HCT116 (cell line): ENCODE measurements around the gene CLN6. TPM values are rescaled to one million over a fixed set of nuclear protein-coding genes. Genes with fewer than 3 reads are reported as not detected.

Experiments
- ATAC-seq: fragments of 200-7000 bp; cut with Tn5 transposase; 2 replicates; pipeline ENCODE4 v1.9.1; 2020; ENCODE audit warnings: mild to moderate bottlenecking, moderate library complexity
- BruUV-seq: library from RNA; stranded (reverse); fragments of 400-500 nt; replicated peaks from 2 replicates; lab custom pipeline; 2021; lab: Mats Ljungman, UMichigan
- CTCF ChIA-PET: fragments of 300-600 bp; sonication (Branson Sonifier 250); formaldehyde crosslinking; loops from one replicate; lab custom pipeline; 2021; ENCODE audit warnings: antibody characterized with exemption; lab: Charles Lee
- POLR2A ChIA-PET: fragments of 300-600, 350-600 bp; sonication (Branson Sonifier 250); formaldehyde crosslinking; loops from one replicate; lab custom pipeline; 2021; ENCODE audit warnings: antibody characterized with exemption; lab: Charles Lee
- RAD21 ChIA-PET, 2 experiments: fragments of 300-600 bp; sonication (Branson Sonifier 250); formaldehyde crosslinking; loops; one replicate each; lab custom pipeline; 2023; ENCODE audit warnings: low total read pairs in 2 of 2; ENCODE audit not compliant: uncharacterized antibody in 2 of 2, unreplicated experiment in 2 of 2, low non-redundant PET in 1 of 2; lab: Charles Lee
- DNase-seq: peaks from one replicate; pipeline ENCODE4 v3.0.0-alpha.2; 2010; ENCODE audit warnings: low read depth, low spot score
- H2AFZ ChIP-seq: fragments of 200-600 bp; shearing (Covaris generic), sonication (generic); 2 replicates; pipeline ENCODE4 v1.6.1; 2017; ENCODE audit warnings: low read depth, mixed run types, mixed read lengths, antibody characterized with exemption, low read length; ENCODE audit not compliant: poor library complexity, severe bottlenecking
- H3K27ac ChIP-seq: 2 replicates; pipeline ENCODE4 v1.5.1; 2012; ENCODE audit warnings: low read depth, low read length
- H3K27me3 ChIP-seq: fragments of 200-600 bp; sonication (generic); 2 replicates; pipeline ENCODE4 v1.6.1; 2016; ENCODE audit warnings: mixed run types, low read length, mixed read lengths; ENCODE audit not compliant: insufficient read depth
- H3K36me3 ChIP-seq, 2 experiments: fragments of 200-500 bp in 1 of 2; fragments of 200-600 bp in 1 of 2; sonication (Bioruptor generic) in 1 of 2; sonication (generic) in 1 of 2; 2 replicates each; pipeline versions ENCODE4 v1.5.1 to v1.6.1; 2014 to 2016; ENCODE audit warnings: low read length in 2 of 2, inconsistent platforms in 1 of 2, mixed read lengths in 1 of 2, mixed run types in 1 of 2; ENCODE audit not compliant: insufficient read depth in 2 of 2, control insufficient read depth in 1 of 2
- H3K4me1 ChIP-seq, 2 experiments: fragments of 200-600 bp in 1 of 2; sonication (generic) in 1 of 2; 2 replicates each; pipeline versions ENCODE4 v1.5.1 to v1.6.1; 2012 to 2017; ENCODE audit warnings: low read length in 2 of 2, inconsistent platforms in 1 of 2, mild to moderate bottlenecking in 1 of 2, mixed read lengths in 1 of 2, mixed run types in 1 of 2, moderate library complexity in 1 of 2; ENCODE audit not compliant: insufficient read depth in 2 of 2, control insufficient read depth in 1 of 2
- H3K4me2 ChIP-seq: fragments of 200-600 bp; sonication (generic); 2 replicates; pipeline ENCODE4 v1.6.1; 2017; ENCODE audit warnings: mixed run types, low read length, mixed read lengths
- H3K4me3 ChIP-seq, 2 experiments: fragments of 200-600 bp in 1 of 2; sonication (generic) in 1 of 2; replicated peaks in 1 of 2; 2 replicates each; pipeline ENCODE4 v1.5.1; 2011 to 2016; ENCODE audit warnings: low read length in 2 of 2, control low read depth in 1 of 2, low read depth in 1 of 2, mild to moderate bottlenecking in 1 of 2, mixed read lengths in 1 of 2, mixed run types in 1 of 2
- H3K79me2 ChIP-seq: fragments of 200-600 bp; sonication (generic); 2 replicates; pipeline ENCODE4 v1.6.1; 2017; ENCODE audit warnings: mild to moderate bottlenecking, mixed run types, low read length, moderate library complexity, mixed read lengths; ENCODE audit not compliant: insufficient read depth
- H3K9ac ChIP-seq: fragments of 200-600 bp; sonication (generic); 2 replicates; pipeline ENCODE4 v1.6.1; 2016; ENCODE audit warnings: low read length, mixed read lengths
- H3K9me2 ChIP-seq: fragments of 200-600 bp; sonication (generic), shearing (Covaris generic); 2 replicates; pipeline ENCODE4 v1.6.1; 2017; ENCODE audit warnings: mixed run types, mild to moderate bottlenecking, moderate library complexity; ENCODE audit not compliant: insufficient read depth
- H3K9me3 ChIP-seq, 2 experiments: fragments of 200-500 bp in 1 of 2; fragments of 200-600 bp in 1 of 2; sonication (Bioruptor generic) in 1 of 2; sonication (generic) in 1 of 2; 2 replicates each; pipeline ENCODE4 v1.6.1; 2014 to 2017; ENCODE audit warnings: low read length in 2 of 2, mixed read lengths in 2 of 2, inconsistent platforms in 1 of 2, low read depth in 1 of 2, mild to moderate bottlenecking in 1 of 2, mixed run types in 1 of 2, moderate library complexity in 1 of 2; ENCODE audit not compliant: control insufficient read depth in 1 of 2, insufficient read depth in 1 of 2
- H4K20me1 ChIP-seq: fragments of 200-600 bp; sonication (generic), shearing (Covaris generic); 2 replicates; pipeline ENCODE4 v1.6.1; 2017; ENCODE audit warnings: mixed run types, mild to moderate bottlenecking, moderate library complexity; ENCODE audit not compliant: insufficient read depth
- CBX3 ChIP-seq: IDR thresholded peaks from 2 replicates; pipeline ENCODE4 v1.6.1; 2012; ENCODE audit warnings: low read depth
- EZH2phosphoT487 ChIP-seq: fragments of 200-600 bp; IDR thresholded peaks from 2 replicates; pipeline ENCODE4 v1.6.1; 2018; ENCODE audit warnings: antibody characterized with exemption, borderline replicate concordance
- POLR2A ChIP-seq: IDR thresholded peaks from 2 replicates; pipeline ENCODE4 v1.7.0; 2011; ENCODE audit warnings: borderline replicate concordance; ENCODE audit not compliant: insufficient read depth, insufficient read length; ENCODE audit errors: extremely low read depth
- POLR2AphosphoS5 ChIP-seq: IDR thresholded peaks from 2 replicates; pipeline ENCODE4 v1.6.1; 2011; ENCODE audit warnings: mild to moderate bottlenecking, low read depth, low read length, moderate library complexity
- SIN3A ChIP-seq: IDR thresholded peaks from 2 replicates; pipeline ENCODE4 v1.6.1; 2012; ENCODE audit warnings: low read depth
- TCF7L2 ChIP-seq: IDR thresholded peaks from 2 replicates; pipeline ENCODE4 v1.7.0; 2011; ENCODE audit warnings: borderline replicate concordance, inconsistent platforms; ENCODE audit not compliant: insufficient read depth, insufficient read length; ENCODE audit errors: extremely low read depth
- YY1 ChIP-seq: IDR thresholded peaks from 2 replicates; pipeline ENCODE4 v1.6.1; 2011; ENCODE audit warnings: low read length, low read depth, moderate library complexity, mild to moderate bottlenecking; ENCODE audit not compliant: insufficient replicate concordance; ENCODE audit errors: extremely low read depth
- ZFX ChIP-seq: fragments of 450-650 bp; IDR thresholded peaks from 2 replicates; pipeline ENCODE4 v1.6.1; 2017
- intact Hi-C: fragments of 100-400 bp; cut with micrococcal nuclease; formaldehyde crosslinking; loops from 2 replicates; pipeline ENCODE4 v1.10.0; 2022
- total RNA-seq: library from RNA; stranded (reverse); gene quantifications from one replicate; pipeline ENCODE4 v1.2.1, GENCODE V29; 2021; ENCODE audit not compliant: unreplicated experiment

Gene CLN6
- total RNA-seq, 1 experiment from 2014 or later, result 44.1 TPM

DNA sequence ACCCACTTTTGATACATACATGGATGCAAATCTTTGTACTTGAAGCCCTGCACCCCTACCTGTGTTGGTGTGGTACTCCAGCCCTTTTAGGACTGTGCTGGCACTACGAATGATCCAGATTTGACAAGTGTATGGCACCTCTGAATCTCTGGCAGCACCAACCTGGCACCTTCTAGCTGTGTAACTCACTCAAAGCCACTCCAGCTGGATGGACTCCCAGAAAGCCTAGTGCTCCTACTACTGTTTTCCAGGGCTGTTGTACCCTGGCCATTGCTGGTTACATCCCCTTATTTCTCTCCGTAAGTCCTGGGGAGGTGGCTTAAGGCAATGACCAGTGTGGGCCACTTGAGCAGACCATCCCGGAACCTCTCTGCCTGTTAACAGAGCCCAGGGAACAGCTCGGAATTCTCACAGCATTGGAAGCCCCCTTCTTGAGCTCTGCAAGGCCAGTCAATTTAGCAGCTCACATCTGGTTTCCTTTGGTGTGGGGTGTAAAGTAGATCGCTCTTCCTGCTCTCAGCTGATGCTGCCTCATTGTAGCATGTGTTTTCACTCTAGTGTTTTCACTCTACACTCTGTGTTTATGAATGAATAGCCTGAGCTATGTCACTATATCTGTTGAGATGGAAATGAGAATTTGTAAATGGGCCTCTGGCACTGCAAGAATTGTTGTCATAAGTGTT is 36.6 kb downstream of the CLN6 start:
- RAD21 ChIA-PET, result no interaction called here
- CTCF ChIA-PET, result no interaction called here

DNA sequence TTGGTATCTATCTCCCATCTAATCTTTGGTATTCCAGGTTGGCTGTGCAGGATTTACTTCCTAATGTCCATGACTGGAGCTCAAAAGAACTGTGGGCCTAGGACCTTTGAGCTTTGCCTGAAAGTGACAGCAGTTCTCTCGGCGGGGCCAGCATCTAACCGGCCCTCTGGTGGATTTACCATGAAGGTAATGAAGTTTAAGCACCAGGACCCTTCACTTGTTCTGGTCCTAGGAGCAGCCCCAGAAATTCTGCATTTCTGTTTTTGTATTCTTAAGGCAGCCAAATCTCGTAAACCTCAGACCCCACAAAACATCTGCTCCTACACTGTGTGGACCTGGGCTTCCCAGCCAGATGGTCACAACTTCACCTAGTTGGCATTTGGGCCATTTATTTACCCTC is 37.4 kb downstream of the CLN6 start:
- TF ChIP-seq TCF7L2, result no peak
- TF ChIP-seq POLR2AphosphoS5, result peak; percentile 36; the same call in 1 of the 2 replicates
- POLR2A ChIA-PET, result no interaction called here

More for the DNA sequence above, 36.6 kb downstream of the CLN6 start:
- H3K36me3 ChIP-seq, result peaks cover 7 to 16% of the 10 kb centered on the region in 2 experiments; a peak in 2 of 4 replicates
- no peak overlapping the region for H3K9ac ChIP-seq
- no TSS peak for BruUV-seq
- H3K4me1 ChIP-seq, result no peaks in the 10 kb centered on the region
- H2AFZ ChIP-seq, result no peak overlapping the region
- ATAC-seq (peak; percentile 18; the same call in 1 of the 2 replicates), DNase-seq (no peak)
- no peaks in the 10 kb centered on the region for H3K9me3 ChIP-seq
- H3K9me2 ChIP-seq, result no peaks in the 10 kb centered on the region
- no peak overlapping the region for H3K4me3 ChIP-seq
- no peaks in the 10 kb centered on the region for H3K27me3 ChIP-seq
- POLR2A ChIA-PET, result no interaction called here
- H3K79me2 ChIP-seq, result no peaks in the 10 kb centered on the region; the same call in 1 of the 2 replicates
- no peak overlapping the region for H3K4me2 ChIP-seq
- no peaks in the 10 kb centered on the region for H4K20me1 ChIP-seq
- TF ChIP-seq SIN3A (no peak), EZH2phosphoT487 (no peak), POLR2A (no peak), ZFX (no peak), YY1 (no peak), POLR2AphosphoS5 (no peak), CBX3 (no peak), TCF7L2 (no peak)
- TF ChIP-seq, all 23 proteins: peak for 0
- no peak overlapping the region for H3K27ac ChIP-seq
- intact Hi-C loops, result no loop called here

More for the DNA sequence above, 37.4 kb downstream of the CLN6 start:
- ChIA-PET CTCF (no interaction called here), RAD21 (no interaction called here)
- H3K9me3 ChIP-seq, result no peaks in the 10 kb centered on the region
- DNase-seq, result no peak
- H3K36me3 ChIP-seq, result peaks cover 12 to 13% of the 10 kb centered on the region in 2 experiments; a peak in 2 of 4 replicates
- no peaks in the 10 kb centered on the region for H3K27me3 ChIP-seq
- intact Hi-C loops, result no loop called here
- H3K27ac ChIP-seq, result no peak overlapping the region
- H3K9me2 ChIP-seq, result no peaks in the 10 kb centered on the region
- H2AFZ ChIP-seq, result no peak overlapping the region
- no peak overlapping the region for H3K9ac ChIP-seq
- no peak for ATAC-seq
- H3K4me3 ChIP-seq, result no peak overlapping the region
- no peaks in the 10 kb centered on the region for H3K4me1 ChIP-seq
- H4K20me1 ChIP-seq, result no peaks in the 10 kb centered on the region
- no peaks in the 10 kb centered on the region for H3K79me2 ChIP-seq
- H3K4me2 ChIP-seq, result no peak overlapping the region
- TSS peak; percentile 13 for BruUV-seq
